WTC11 (cell line): Measurements from ENCODE around the gene KRT6C. TPM values are rescaled to one million over a fixed set of nuclear protein-coding genes. Genes with fewer than 3 reads are reported as not detected.

Experiments used
- ATAC-seq: fragments of 200-7000 bp; cut with Tn5 transposase; 2 replicates; pipeline ENCODE4 v1.10.0; 2021; ENCODE audit warnings: mild to moderate bottlenecking, moderate library complexity
- CTCF ChIA-PET: fragments of 300-600 bp; sonication (Branson Sonifier 250); formaldehyde crosslinking; loops from one replicate; lab custom pipeline; 2021; ENCODE audit warnings: antibody characterized with exemption; lab: Charles Lee
- POLR2A ChIA-PET: fragments of 350-600 bp; sonication (Branson Sonifier 250); formaldehyde crosslinking; loops from one replicate; lab custom pipeline; 2021; ENCODE audit warnings: antibody characterized with exemption; lab: Charles Lee
- DNase-seq: peaks from one replicate; pipeline ENCODE4 v3.0.0; 2021; ENCODE audit warnings: low spot score
- H3K27ac Mint-ChIP-seq: 2 replicates; pipeline ENCODE4 v1.8.0; 2021; ENCODE audit warnings: mixed read lengths
- H3K27me3 Mint-ChIP-seq: 2 replicates; pipeline ENCODE4 v1.8.0; 2021; ENCODE audit warnings: low read depth, mild to moderate bottlenecking, moderate library complexity, mixed read lengths
- H3K36me3 Mint-ChIP-seq: 2 replicates; pipeline ENCODE4 v1.8.0; 2021; ENCODE audit warnings: mixed read lengths
- H3K4me1 Mint-ChIP-seq: 2 replicates; pipeline ENCODE4 v1.8.0; 2022; ENCODE audit warnings: mixed read lengths
- H3K4me3 Mint-ChIP-seq: 2 replicates; pipeline ENCODE4 v1.8.0; 2021; ENCODE audit warnings: mild to moderate bottlenecking, moderate library complexity, mixed read lengths
- H3K9me3 Mint-ChIP-seq: 2 replicates; pipeline ENCODE4 v1.8.0; 2021; ENCODE audit warnings: mixed read lengths
- AFF4 ChIP-seq: sonication (generic); formaldehyde crosslinking; IDR thresholded peaks from 2 replicates; pipeline ENCODE4 v1.8.1; 2023; ENCODE audit warnings: mild to moderate bottlenecking, missing genetic modification reagents, borderline replicate concordance
- ATF1 ChIP-seq: sonication (generic); formaldehyde crosslinking; IDR thresholded peaks from 2 replicates; pipeline ENCODE4 v1.8.1; 2023; ENCODE audit warnings: mild to moderate bottlenecking, moderate library complexity, missing genetic modification reagents
- ATF2 ChIP-seq: sonication (generic); formaldehyde crosslinking; IDR thresholded peaks from 2 replicates; pipeline ENCODE4 v1.8.1; 2022; ENCODE audit warnings: low read depth, missing genetic modification reagents, borderline replicate concordance
- ATF3 ChIP-seq: sonication (generic); formaldehyde crosslinking; conservative IDR thresholded peaks from 2 replicates; pipeline ENCODE4 v1.8.1; 2022; ENCODE audit warnings: mild to moderate bottlenecking, missing genetic modification reagents
- E2F5 ChIP-seq: sonication (generic); formaldehyde crosslinking; IDR thresholded peaks from 2 replicates; pipeline ENCODE4 v1.8.1; 2022; ENCODE audit warnings: mild to moderate bottlenecking, moderate library complexity, missing genetic modification reagents
- EMX1 ChIP-seq: fragments of 250-450 bp; sonication (Bioruptor Pico); IDR thresholded peaks from 2 replicates; pipeline ENCODE4 v1.8.0; 2021; ENCODE audit warnings: mild to moderate bottlenecking
- HMGA2 ChIP-seq: fragments of 250-450 bp; sonication (Bioruptor Pico); IDR thresholded peaks from 2 replicates; pipeline ENCODE4 v1.4.0; 2021; ENCODE audit warnings: mild to moderate bottlenecking, moderate library complexity
- IRF2 ChIP-seq: sonication (generic); formaldehyde crosslinking; IDR thresholded peaks from 2 replicates; pipeline ENCODE4 v1.8.0; 2022; ENCODE audit warnings: low read depth, missing genetic modification reagents, borderline replicate concordance
- JAZF1 ChIP-seq: fragments of 250-450 bp; sonication (Bioruptor Pico); IDR thresholded peaks from 2 replicates; pipeline ENCODE4 v1.9.0; 2021; ENCODE audit warnings: moderate library complexity, mild to moderate bottlenecking, inconsistent platforms
- MAX ChIP-seq: sonication (generic); formaldehyde crosslinking; IDR thresholded peaks from 2 replicates; pipeline ENCODE4 v1.8.0; 2022; ENCODE audit warnings: mild to moderate bottlenecking, missing genetic modification reagents
- MXD4 ChIP-seq: fragments of 250-450 bp; sonication (Bioruptor Pico); IDR thresholded peaks from 2 replicates; pipeline ENCODE4 v1.8.0; 2021; ENCODE audit warnings: mild to moderate bottlenecking, moderate library complexity, borderline replicate concordance
- NR1H2 ChIP-seq: sonication (generic); formaldehyde crosslinking; IDR thresholded peaks from 2 replicates; pipeline ENCODE4 v1.9.0; 2021; ENCODE audit warnings: mild to moderate bottlenecking, moderate library complexity, missing genetic modification reagents
- OVOL2 ChIP-seq: fragments of 250-450 bp; sonication (Bioruptor Pico); IDR thresholded peaks from 2 replicates; pipeline ENCODE4 v1.9.0; 2021; ENCODE audit warnings: mild to moderate bottlenecking, borderline replicate concordance
- PREB ChIP-seq: sonication (generic); formaldehyde crosslinking; IDR thresholded peaks from 2 replicates; pipeline ENCODE4 v1.8.1; 2022; ENCODE audit warnings: mild to moderate bottlenecking, missing genetic modification reagents, moderate library complexity, borderline replicate concordance
- TEAD1 ChIP-seq: sonication (generic); formaldehyde crosslinking; IDR thresholded peaks from 2 replicates; pipeline ENCODE4 v1.8.0; 2022; ENCODE audit warnings: mild to moderate bottlenecking, missing genetic modification reagents
- TP53 ChIP-seq: sonication (generic); formaldehyde crosslinking; IDR thresholded peaks from 2 replicates; pipeline ENCODE4 v1.8.1; 2023; ENCODE audit warnings: mild to moderate bottlenecking, missing genetic modification reagents
- ZBTB43 ChIP-seq: sonication (generic); formaldehyde crosslinking; IDR thresholded peaks from 2 replicates; pipeline ENCODE4 v1.8.1; 2023; ENCODE audit warnings: mild to moderate bottlenecking, missing genetic modification reagents
- ZNF138 ChIP-seq: sonication (generic); formaldehyde crosslinking; conservative IDR thresholded peaks from 2 replicates; pipeline ENCODE4 v1.8.1; 2022; ENCODE audit warnings: mild to moderate bottlenecking, moderate library complexity, missing genetic modification reagents
- ZNF317 ChIP-seq: sonication (generic); formaldehyde crosslinking; IDR thresholded peaks from 2 replicates; pipeline ENCODE4 v1.8.1; 2023; ENCODE audit warnings: low read depth, mild to moderate bottlenecking, moderate library complexity, missing genetic modification reagents, borderline replicate concordance
- ZNF423 ChIP-seq: fragments of 250-450 bp; sonication (Bioruptor Pico); IDR thresholded peaks from 2 replicates; pipeline ENCODE4 v2.1.2; 2022; ENCODE audit warnings: mild to moderate bottlenecking, moderate library complexity
- ZNF512 ChIP-seq: sonication (generic); formaldehyde crosslinking; IDR thresholded peaks from 2 replicates; pipeline ENCODE4 v1.8.1; 2022; ENCODE audit warnings: missing genetic modification reagents, borderline replicate concordance
- ZSCAN18 ChIP-seq: fragments of 250-450 bp; sonication (Bioruptor Pico); IDR thresholded peaks from 2 replicates; pipeline ENCODE4 v2.1.2; 2022; ENCODE audit warnings: mild to moderate bottlenecking, moderate library complexity
- total RNA-seq: library from RNA; stranded (reverse); gene quantifications from 3 replicates; pipeline ENCODE4 v1.2.3, GENCODE V29; 2021

Gene KRT6C
- total RNA-seq, 1 experiment from 2014 or later, result not detected

GRCh38 chr12:52428121-52428520, 45.5 kb downstream of the KRT6C start (continued):
- TF ChIP-seq JAZF1 (no peak), ATF2 (CRISPR knock-in tag) (no peak), ZNF423 (CRISPR knock-in tag) (no peak), EMX1 (CRISPR knock-in tag) (no peak), IRF2 (no peak)

- CTCF ChIA-PET, result interaction anchor here (1.0 to 2.3 kb wide), 14 partner anchors 10 to 453 kb away, joined by 3 to 26 read pairs (median 4); no protein-coding TSS in a partner anchor
- TF ChIP-seq ATF3 (no peak), ZBTB43 (CRISPR knock-in tag) (no peak), ZSCAN18 (no peak), PREB (CRISPR knock-in tag) (no peak), E2F5 (CRISPR knock-in tag) (no peak), NR1H2 (CRISPR knock-in tag) (no peak), ZNF317 (CRISPR knock-in tag) (no peak), TEAD1 (CRISPR knock-in tag) (no peak), OVOL2 (CRISPR knock-in tag) (no peak), EMX1 (CRISPR knock-in tag) (no peak), TP53 (CRISPR knock-in tag) (no peak), MXD4 (CRISPR knock-in tag) (no peak), MAX (no peak), HMGA2 (CRISPR knock-in tag) (no peak)
Measured at GRCh38 chr12:52427083-52427482, 46.5 kb downstream of the KRT6C start.

GRCh38 chr12:52426034-52426433, 47.6 kb downstream of the KRT6C start:
- H3K4me1 Mint-ChIP-seq, result peaks cover 5% of the 10 kb centered on the region; the same call in 1 of the 2 replicates
- H3K9me3 Mint-ChIP-seq, result peaks cover 7% of the 10 kb centered on the region
- no peak overlapping the region for H3K27ac Mint-ChIP-seq
- peaks cover 2% of the 10 kb centered on the region for H3K27me3 Mint-ChIP-seq
- H3K36me3 Mint-ChIP-seq, result no peaks in the 10 kb centered on the region
- ChIA-PET CTCF (interaction anchor here (0.8 to 1.3 kb wide), 4 partner anchors 12 to 444 kb away, joined by 3 to 4 read pairs (median 3); no protein-coding TSS in a partner anchor), POLR2A (no interaction called here)
- no peak overlapping the region for H3K4me3 Mint-ChIP-seq
- ATAC-seq (no peak), DNase-seq (no peak)
- TF ChIP-seq ATF1 (CRISPR knock-in tag), result no peak
- no peak for TF ChIP-seq ZNF512 (CRISPR knock-in tag)
- no peak for TF ChIP-seq NR1H2 (CRISPR knock-in tag)
- no peak for TF ChIP-seq ZNF138
- no peak for TF ChIP-seq AFF4 (CRISPR knock-in tag)

More at GRCh38 chr12:52427083-52427482, 46.5 kb downstream of the KRT6C start:
- Mint-ChIP-seq H3K27me3 (peaks cover 2% of the 10 kb centered on the region; the same call in 1 of the 2 replicates), H3K9me3 (peaks cover 7% of the 10 kb centered on the region), H3K4me3 (no peak overlapping the region), H3K27ac (no peak overlapping the region), H3K36me3 (no peaks in the 10 kb centered on the region), H3K4me1 (peaks cover 5% of the 10 kb centered on the region; the same call in 1 of the 2 replicates)
- no peak for ATAC-seq
- POLR2A ChIA-PET, result no interaction called here
- DNase-seq, result no peak
